Stomach (tissue), 4 donors: ENCODE measurements around the gene SLC7A5.
"Not testable (repeated sequence)": the region's sequence is repeated elsewhere in the genome, so short reads cannot be mapped to it uniquely, and the experiment has no call there.

Experiments used
- POLR2A ChIP-seq, 4 donors: fragments of 450-650 bp; IDR thresholded peaks; one replicate each; pipeline ENCODE4 v1.6.1; 2016; ENCODE audit warnings: antibody characterized with exemption in 4 of 4, control low read depth in 2 of 4, mild to moderate bottlenecking in 1 of 4, moderate library complexity in 1 of 4
- POLR2AphosphoS5 ChIP-seq, 3 donors: sonication (generic); formaldehyde crosslinking; IDR thresholded peaks; one replicate each; pipeline ENCODE4 v1.6.1; 2016; ENCODE audit warnings: antibody characterized with exemption in 3 of 3
- TF ChIP-seq, protein P1 (sequence below), 7 experiments: fragments of 450-650 bp in 4 of 7; fragments of 200-600 bp in 3 of 7; sonication (generic) in 3 of 7; IDR thresholded peaks; one replicate each; pipeline ENCODE4 v1.5.1; 2016 to 2019; ENCODE audit warnings: antibody characterized with exemption in 7 of 7, control low read depth in 2 of 7, mild to moderate bottlenecking in 1 of 7

DNA sequence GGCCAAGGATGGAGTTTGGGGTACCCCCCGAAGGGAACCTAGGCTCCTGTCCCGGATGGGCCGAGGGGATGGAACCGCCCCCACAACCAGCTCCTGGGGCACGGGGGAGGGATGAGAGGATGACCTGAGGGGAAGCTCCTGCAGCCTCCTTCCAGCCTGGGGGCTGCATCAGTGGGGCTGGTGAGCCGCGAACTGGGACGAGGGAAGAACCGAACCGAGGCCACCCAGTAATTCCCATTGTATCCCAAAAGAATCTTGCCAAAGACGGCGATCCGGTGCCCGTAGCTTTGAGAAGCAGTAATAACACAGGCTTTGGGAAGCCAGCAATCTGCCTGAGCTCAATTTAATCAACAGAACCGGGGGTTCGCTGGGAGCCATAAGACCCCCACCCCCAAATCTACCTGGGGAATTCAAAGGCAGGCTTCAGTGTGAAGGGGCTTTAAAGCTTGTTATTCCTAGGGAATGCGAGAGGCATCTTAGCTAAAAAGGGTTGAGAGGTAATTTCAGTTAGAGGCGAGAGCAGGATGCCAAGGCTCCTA is 641 bp upstream of the SLC7A5 start:
- TF ChIP-seq, protein P1, sequence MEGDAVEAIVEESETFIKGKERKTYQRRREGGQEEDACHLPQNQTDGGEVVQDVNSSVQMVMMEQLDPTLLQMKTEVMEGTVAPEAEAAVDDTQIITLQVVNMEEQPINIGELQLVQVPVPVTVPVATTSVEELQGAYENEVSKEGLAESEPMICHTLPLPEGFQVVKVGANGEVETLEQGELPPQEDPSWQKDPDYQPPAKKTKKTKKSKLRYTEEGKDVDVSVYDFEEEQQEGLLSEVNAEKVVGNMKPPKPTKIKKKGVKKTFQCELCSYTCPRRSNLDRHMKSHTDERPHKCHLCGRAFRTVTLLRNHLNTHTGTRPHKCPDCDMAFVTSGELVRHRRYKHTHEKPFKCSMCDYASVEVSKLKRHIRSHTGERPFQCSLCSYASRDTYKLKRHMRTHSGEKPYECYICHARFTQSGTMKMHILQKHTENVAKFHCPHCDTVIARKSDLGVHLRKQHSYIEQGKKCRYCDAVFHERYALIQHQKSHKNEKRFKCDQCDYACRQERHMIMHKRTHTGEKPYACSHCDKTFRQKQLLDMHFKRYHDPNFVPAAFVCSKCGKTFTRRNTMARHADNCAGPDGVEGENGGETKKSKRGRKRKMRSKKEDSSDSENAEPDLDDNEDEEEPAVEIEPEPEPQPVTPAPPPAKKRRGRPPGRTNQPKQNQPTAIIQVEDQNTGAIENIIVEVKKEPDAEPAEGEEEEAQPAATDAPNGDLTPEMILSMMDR (IDR thresholded peaks at IDR 0.05): not testable (repeated sequence)
- not testable (repeated sequence) for TF ChIP-seq POLR2AphosphoS5, POLR2A (IDR thresholded peaks at IDR 0.05)
